Stimulated activated CD4-positive, alpha-beta T cell treated with anti-CD3 and anti-CD28 coated beads, TNF-alpha, amount 100 ng/mL, for 4 hours (primary cell): Measurements from ENCODE around the gene AIFM3.
"Not testable (repeated sequence)": the region's sequence is repeated elsewhere in the genome, so short reads cannot be mapped to it uniquely, and the experiment has no call there.

Source experiments
- DNase-seq, 3 experiments: peaks; one replicate each; pipeline ENCODE4 v3.0.0-alpha.2; 2020; ENCODE audit warnings: low read depth in 3 of 3

The AIFM3 gene

GRCh38 chr22:20959578-20960461, 7.2 kb upstream of the AIFM3 start:
- DNase-seq, result no peak

- no peak for DNase-seq
Observed at GRCh38 chr22:20960609-20961008, 6.4 kb upstream of the AIFM3 start.

- no peak for DNase-seq
Observed at GRCh38 chr22:20962491-20962945, 4.5 kb upstream of the AIFM3 start.

- no peak for DNase-seq
Observed at GRCh38 chr22:20963201-20964052, 3.6 kb upstream of the AIFM3 start.

GRCh38 chr22:20964090-20964798, 2.8 kb upstream of the AIFM3 start:
- DNase-seq, result no peak

- DNase-seq, result no peak
Observed at GRCh38 chr22:20964799-20965103, 2.3 kb upstream of the AIFM3 start.

GRCh38 chr22:20965104-20965887, 1.8 kb upstream of the AIFM3 start:
- DNase-seq, result no peak

GRCh38 chr22:20965888-20966855, 883 bp upstream of the AIFM3 start:
- DNase-seq, result no peak

- no peak for DNase-seq
Observed at GRCh38 chr22:20967697-20968211, 699 bp downstream of the AIFM3 start.

GRCh38 chr22:20968281-20968977, 1.4 kb downstream of the AIFM3 start:
- DNase-seq, result no peak

- no peak for DNase-seq
Observed at GRCh38 chr22:20970939-20971657, 4.0 kb downstream of the AIFM3 start.

GRCh38 chr22:20972014-20972694, 5.1 kb downstream of the AIFM3 start:
- DNase-seq, result not testable (repeated sequence)

GRCh38 chr22:20972933-20973577, 6.0 kb downstream of the AIFM3 start:
- DNase-seq, result no peak

GRCh38 chr22:20973634-20974286, 6.7 kb downstream of the AIFM3 start:
- no peak for DNase-seq

- DNase-seq, result no peak
Observed at GRCh38 chr22:20974336-20974955, 7.4 kb downstream of the AIFM3 start.

- DNase-seq, result no peak
Observed at GRCh38 chr22:20975541-20976290, 8.7 kb downstream of the AIFM3 start.
